ENCODE results near the gene EFNB3. TPM values are rescaled to one million over a fixed set of nuclear protein-coding genes. Genes with fewer than 3 reads are reported as not detected.

Gene EFNB3
- total and polyA plus RNA-seq, 8 donors, result 0.37 to 5.4 (median 0.98) TPM

DNA sequence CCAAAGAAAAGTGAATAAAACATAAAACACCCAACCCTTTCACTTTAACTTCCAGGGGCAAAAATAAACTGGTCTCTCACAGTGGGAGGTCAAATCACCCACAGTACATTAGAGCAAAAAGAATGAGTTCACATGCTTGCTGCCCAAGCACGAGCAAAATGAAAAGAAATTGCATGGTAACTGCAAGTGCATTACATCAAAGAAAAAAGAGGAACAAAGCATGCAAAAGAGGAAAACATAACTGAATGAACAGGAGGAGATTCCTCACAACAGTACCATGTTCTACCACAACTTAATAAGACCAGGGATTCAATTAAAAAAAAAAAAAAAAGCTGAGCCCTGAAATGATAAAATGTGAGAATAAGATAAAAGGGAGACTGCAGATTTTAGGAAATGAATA, 24.8 kb downstream of the EFNB3 start:
- DNase-seq (no peak), ATAC-seq (no peak), FAIRE-seq (no peak)
- H3K27me3 ChIP-seq, result no peaks in the 10 kb centered on the region
- H3K9me3 ChIP-seq, result no peaks in the 10 kb centered on the region
- WGBS, 2 donors, result 63 to 84% methylated on average over 1 of the region's 1 CpG
- no peak overlapping the region for H3K4me3 ChIP-seq
- H3K36me3 ChIP-seq, result no peaks in the 10 kb centered on the region
- TF ChIP-seq, protein P1, sequence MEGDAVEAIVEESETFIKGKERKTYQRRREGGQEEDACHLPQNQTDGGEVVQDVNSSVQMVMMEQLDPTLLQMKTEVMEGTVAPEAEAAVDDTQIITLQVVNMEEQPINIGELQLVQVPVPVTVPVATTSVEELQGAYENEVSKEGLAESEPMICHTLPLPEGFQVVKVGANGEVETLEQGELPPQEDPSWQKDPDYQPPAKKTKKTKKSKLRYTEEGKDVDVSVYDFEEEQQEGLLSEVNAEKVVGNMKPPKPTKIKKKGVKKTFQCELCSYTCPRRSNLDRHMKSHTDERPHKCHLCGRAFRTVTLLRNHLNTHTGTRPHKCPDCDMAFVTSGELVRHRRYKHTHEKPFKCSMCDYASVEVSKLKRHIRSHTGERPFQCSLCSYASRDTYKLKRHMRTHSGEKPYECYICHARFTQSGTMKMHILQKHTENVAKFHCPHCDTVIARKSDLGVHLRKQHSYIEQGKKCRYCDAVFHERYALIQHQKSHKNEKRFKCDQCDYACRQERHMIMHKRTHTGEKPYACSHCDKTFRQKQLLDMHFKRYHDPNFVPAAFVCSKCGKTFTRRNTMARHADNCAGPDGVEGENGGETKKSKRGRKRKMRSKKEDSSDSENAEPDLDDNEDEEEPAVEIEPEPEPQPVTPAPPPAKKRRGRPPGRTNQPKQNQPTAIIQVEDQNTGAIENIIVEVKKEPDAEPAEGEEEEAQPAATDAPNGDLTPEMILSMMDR (IDR thresholded peaks at IDR 0.05), result no peak
- intact Hi-C loops (cut with DNase I), result loop anchor here in 1 of 3 donors (10.0 kb wide), 1 partner anchor 75 kb away; no protein-coding TSS in a partner anchor
- H3K4me1 ChIP-seq, result no peaks in the 10 kb centered on the region
- H3K27ac ChIP-seq, result no peak overlapping the region

DNA sequence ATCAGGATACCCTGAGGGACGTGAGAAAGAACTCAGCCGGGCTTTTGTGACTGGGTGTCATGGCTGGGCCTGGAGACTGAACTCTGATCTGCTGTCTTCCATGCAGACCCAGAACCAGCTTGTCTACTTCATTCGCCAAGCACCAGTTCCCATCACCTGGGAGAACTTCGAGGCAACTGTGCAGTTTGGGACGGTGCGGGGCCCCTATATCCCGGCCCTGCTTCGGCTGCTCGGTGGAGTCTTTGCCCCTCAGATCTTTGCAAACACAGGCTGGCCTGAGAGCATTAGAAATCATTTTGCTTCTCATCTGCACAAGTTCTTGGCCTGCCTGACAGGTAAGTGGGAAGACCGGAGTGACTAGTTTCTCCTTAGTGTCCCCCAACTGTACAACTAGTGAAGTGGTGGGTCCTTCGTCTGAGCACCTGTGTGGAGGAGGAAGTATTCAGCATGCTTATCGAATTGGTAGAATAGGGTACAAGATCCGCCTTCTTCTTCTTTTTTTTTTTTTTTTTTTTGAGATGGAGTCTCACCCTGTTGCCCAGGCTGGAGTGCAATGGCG, 28.1 kb downstream of the EFNB3 start:
- Histone ChIP-seq H3K36me3 (no peaks in the 10 kb centered on the region), H3K27ac (no peak overlapping the region), H3K4me3 (no peak overlapping the region), H3K4me1 (no peaks in the 10 kb centered on the region), H3K27me3 (no peaks in the 10 kb centered on the region), H3K9me3 (no peaks in the 10 kb centered on the region)
- intact Hi-C loops (cut with DNase I), result loop anchor here in 1 of 3 donors (10.0 kb wide), 1 partner anchor 72 kb away; no protein-coding TSS in a partner anchor
- TF ChIP-seq, protein P1 (IDR thresholded peaks at IDR 0.05), result no peak
- ATAC-seq (no peak), DNase-seq (peak in 1 of 6 donors; percentile 11), FAIRE-seq (no peak)
- WGBS, 2 donors, result 68 to 69% methylated on average over 14 of the region's 14 CpGs

DNA sequence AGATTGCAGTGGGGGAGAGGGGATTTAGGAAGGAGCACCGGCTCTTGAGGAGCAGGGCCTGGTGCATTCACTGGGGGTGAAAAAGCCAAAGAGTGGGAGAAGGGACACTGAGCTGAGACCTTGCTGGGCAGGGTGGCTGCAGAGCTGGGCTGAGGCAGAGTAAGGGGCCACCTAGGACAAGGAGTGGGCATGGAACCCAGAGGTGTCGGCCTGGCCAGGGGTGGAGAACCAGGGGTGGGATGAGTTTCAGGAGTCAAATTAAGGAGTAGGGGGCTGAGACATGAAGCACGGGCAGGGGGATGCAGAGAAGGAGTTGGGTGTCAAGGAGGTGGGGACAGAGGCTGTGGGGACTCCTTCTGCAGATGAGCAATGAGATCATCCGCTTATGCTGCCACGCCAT, 32.6 kb downstream of the EFNB3 start:
- Histone ChIP-seq H3K9me3 (no peaks in the 10 kb centered on the region), H3K36me3 (no peaks in the 10 kb centered on the region), H3K4me1 (no peaks in the 10 kb centered on the region), H3K4me3 (no peak overlapping the region), H3K27ac (no peak overlapping the region), H3K27me3 (no peaks in the 10 kb centered on the region)
- ATAC-seq (no peak), FAIRE-seq (no peak), DNase-seq (peak in 1 of 6 donors; percentile 21)
- 84 to 85% methylated on average over 5 of the region's 5 CpGs for WGBS, 2 donors
- TF ChIP-seq, protein P1 (IDR thresholded peaks at IDR 0.05), result no peak
- intact Hi-C loops (cut with DNase I), result loop anchor here in 1 of 3 donors (10.0 kb wide), 1 partner anchor 67 kb away; no protein-coding TSS in a partner anchor

DNA sequence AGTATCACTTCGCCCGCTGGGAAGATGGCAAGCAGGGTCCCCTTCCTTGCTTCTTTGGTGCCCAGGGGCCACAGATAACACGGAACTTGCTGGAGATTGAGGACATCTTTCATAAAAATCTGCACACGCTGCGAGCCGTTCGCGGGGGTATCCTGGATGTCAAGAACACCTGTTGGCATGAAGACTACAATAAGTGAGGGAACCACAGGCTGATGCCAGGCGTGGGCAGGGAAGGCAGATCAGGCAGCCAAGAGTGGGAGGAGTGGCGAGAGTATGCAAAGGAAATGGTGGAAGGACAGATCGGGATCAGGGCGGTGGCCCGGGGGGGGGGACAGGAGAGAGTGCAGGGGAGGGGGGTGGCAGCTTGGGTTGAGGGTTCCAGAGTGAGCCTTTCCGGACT, 34.7 kb downstream of the EFNB3 start:
- H3K9me3 ChIP-seq, result no peaks in the 10 kb centered on the region
- TF ChIP-seq, protein P1 (IDR thresholded peaks at IDR 0.05), result no peak
- ATAC-seq (peak in 3 of 4 donors; percentile 5 to 49 (median 31)), DNase-seq (peak in 1 of 6 donors; percentile 31), FAIRE-seq (no peak)
- H3K27me3 ChIP-seq, result no peaks in the 10 kb centered on the region
- H3K4me3 ChIP-seq, result no peak overlapping the region
- no peak overlapping the region for H3K27ac ChIP-seq
- 31 to 32% methylated on average over 14 of the region's 14 CpGs for WGBS, 2 donors
- intact Hi-C loops (cut with DNase I), result loop anchor here (5.0 to 10.0 kb wide), 5 partner anchors 65 to 248 kb away; partner anchors contain the start of genes CYB5D1 (in 1 of the 3), NAA38 (in 1 of the 3) and TMEM88 (in 1 of the 3)
- H3K36me3 ChIP-seq, result no peaks in the 10 kb centered on the region
- H3K4me1 ChIP-seq, result no peaks in the 10 kb centered on the region

DNA sequence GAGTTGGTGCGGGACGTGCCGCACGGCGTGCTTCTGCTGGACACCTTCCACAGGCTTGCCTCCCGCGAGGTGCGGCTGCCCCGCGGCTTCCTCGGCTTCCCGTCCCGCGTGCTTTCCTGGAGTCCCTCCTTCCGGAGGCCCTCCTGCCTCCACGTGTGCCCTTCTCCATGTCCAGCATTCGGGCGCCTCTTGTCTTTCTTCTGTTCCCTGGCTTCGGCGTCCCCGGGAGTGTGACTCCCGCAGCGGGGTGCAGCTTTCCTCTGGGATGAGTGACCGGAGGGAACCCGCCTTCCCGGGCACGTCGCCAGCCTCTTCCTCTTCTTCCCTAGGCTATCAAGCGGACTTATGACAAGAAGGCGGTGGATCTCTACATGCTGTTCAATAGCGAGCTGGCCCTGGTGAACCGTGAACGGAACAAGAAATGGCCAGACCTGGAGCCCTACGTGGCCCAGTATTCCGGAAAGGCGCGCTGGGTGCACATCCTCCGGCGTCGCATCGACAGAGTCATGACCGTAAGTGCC, 35.5 kb downstream of the EFNB3 start:
- H3K4me3 ChIP-seq, result no peak overlapping the region
- no peak for FAIRE-seq
- WGBS, 2 donors, result 54 to 57% methylated on average over 41 to 42 of the region's 42 CpGs

More for the DNA sequence above, 35.5 kb downstream of the EFNB3 start:
- Histone ChIP-seq H3K27ac (no peak overlapping the region), H3K36me3 (no peaks in the 10 kb centered on the region), H3K4me1 (no peaks in the 10 kb centered on the region), H3K27me3 (no peaks in the 10 kb centered on the region), H3K9me3 (no peaks in the 10 kb centered on the region)
- ATAC-seq, result no peak
- TF ChIP-seq, protein P1 (IDR thresholded peaks at IDR 0.05), result no peak
- peak in 2 of 6 donors; percentile 52 to 54 for DNase-seq
- intact Hi-C loops (cut with DNase I), result loop anchor here in 2 of 3 donors (5.0 to 10.0 kb wide), 4 partner anchors 112 to 247 kb away; partner anchors contain the start of genes CYB5D1 (in 1 of the 2), NAA38 (in 1 of the 2) and TMEM88 (in 1 of the 2)
